Occipital lobe (tissue), 3 donors: ENCODE data around the gene BTNL3. TPM values are rescaled to one million over a fixed set of nuclear protein-coding genes. Genes with fewer than 3 reads are reported as not detected.

Experiments used
- DNase-seq: peaks from one replicate; lab custom pipeline; 2025; lab: John Stamatoyannopoulos, UW
- small RNA-seq: library from RNA; depleted of rRNA; stranded (forward); fragments of <200 nt; gene quantifications from one replicate; pipeline ENCODE3, GENCODE V24; 2014
- total RNA-seq: library from RNA; depleted of rRNA; stranded (reverse); fragments of >200 nt; gene quantifications from one replicate; pipeline ENCODE4 v1.2.3, GENCODE V29; 2014

BTNL3 gene
- total RNA-seq, 1 donor from 2014 or later: not detected

GRCh38 chr5:181047288-181047687, 58.6 kb downstream of the BTNL3 start:
- no peak for DNase-seq

DNA sequence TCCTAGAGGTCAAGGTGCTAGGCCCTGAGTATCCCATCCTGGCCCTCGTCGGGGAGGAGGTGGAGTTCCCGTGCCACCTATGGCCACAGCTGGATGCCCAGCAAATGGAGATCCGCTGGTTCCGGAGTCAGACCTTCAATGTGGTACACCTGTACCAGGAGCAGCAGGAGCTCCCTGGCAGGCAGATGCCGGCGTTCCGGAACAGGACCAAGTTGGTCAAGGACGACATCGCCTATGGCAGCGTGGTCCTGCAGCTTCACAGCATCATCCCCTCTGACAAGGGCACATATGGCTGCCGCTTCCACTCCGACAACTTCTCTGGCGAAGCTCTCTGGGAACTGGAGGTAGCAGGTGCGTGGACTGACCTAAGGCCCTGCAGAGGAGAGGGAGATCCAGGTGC, 59.3 kb downstream of the BTNL3 start:
- no peak for DNase-seq

GRCh38 chr5:181050016-181050415, 61.4 kb downstream of the BTNL3 start:
- no peak for DNase-seq

GRCh38 chr5:181051841-181052671, 63.4 kb downstream of the BTNL3 start:
- DNase-seq: no peak

GRCh38 chr5:181052672-181053487, 64.2 kb downstream of the BTNL3 start:
- DNase-seq: no peak

GRCh38 chr5:181053488-181054121, 65.0 kb downstream of the BTNL3 start:
- DNase-seq: no peak

DNA sequence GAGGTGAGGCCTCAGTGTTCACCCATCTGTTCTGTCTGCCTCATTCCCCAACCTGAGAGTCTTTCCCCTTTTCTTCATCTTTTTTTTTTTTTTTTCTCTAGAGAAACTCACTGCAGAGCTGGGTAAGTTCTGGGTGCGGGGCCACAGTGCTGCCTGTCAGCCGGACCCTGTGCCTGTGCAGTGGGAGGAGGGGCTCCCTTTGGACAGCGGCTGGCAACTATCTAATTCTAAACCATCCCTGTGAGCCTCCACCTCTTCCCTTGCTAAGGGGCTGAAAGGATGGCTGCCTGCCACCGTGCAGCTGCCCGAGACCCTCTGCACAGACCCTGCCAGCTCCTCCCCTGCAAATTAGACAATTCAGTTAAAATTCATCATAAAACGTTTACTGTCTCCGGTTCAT, 65.5 kb downstream of the BTNL3 start:
- no peak for DNase-seq

- DNase-seq: no peak
Observed at GRCh38 chr5:181054871-181055459, 66.3 kb downstream of the BTNL3 start.

Small RNA genes within 50 kb of the gene (small RNA-seq; reads per million reads assigned to genes)
- gene MIR8089 (not detected), gene RNU6-1036P (not detected), gene RPS29P12 (not detected)

Other genes with a start within 250 kb of the BTNL3 start
- gene OR2Y1, start 248.8 kb upstream of the BTNL3 start, total RNA-seq: not detected
- gene MGAT1, start 186.0 kb upstream of the BTNL3 start, total RNA-seq: 28.7 TPM
- 52.3 TPM for gene ZFP62, start 127.6 kb upstream of the BTNL3 start, total RNA-seq
- not detected for gene BTNL8, start 89.7 kb upstream of the BTNL3 start, total RNA-seq
- 0.78 TPM for gene BTNL9, start 51.4 kb downstream of the BTNL3 start, total RNA-seq
- gene OR2V1, start 142.3 kb downstream of the BTNL3 start, total RNA-seq: not detected
- not detected for gene OR2V2, start 158.7 kb downstream of the BTNL3 start, total RNA-seq
- gene TRIM7, start 216.3 kb downstream of the BTNL3 start, total RNA-seq: 0.78 TPM
- gene TRIM41, start 234.4 kb downstream of the BTNL3 start, total RNA-seq: 11.9 TPM